ENCODE measurements around the gene URB2.
A peak's percentile ranks its signal among the peaks of the same experiment; 100 is the strongest.

URB2 gene

GRCh38 chr1:229650045-229650444, 24.0 kb downstream of the URB2 start:
- no peak for DNase-seq

GRCh38 chr1:229651546-229651945, 25.5 kb downstream of the URB2 start:
- DNase-seq: no peak

- DNase-seq: no peak
Measured at GRCh38 chr1:229653420-229653819, 27.4 kb downstream of the URB2 start.

GRCh38 chr1:229655781-229656180, 29.7 kb downstream of the URB2 start:
- DNase-seq: no peak

GRCh38 chr1:229657993-229658755, 32.1 kb downstream of the URB2 start:
- DNase-seq: no peak

- peak; percentile 60 to 67 for DNase-seq
Measured at GRCh38 chr1:229661022-229661877, 35.2 kb downstream of the URB2 start.

- DNase-seq: no peak
Measured at GRCh38 chr1:229661897-229662296, 35.9 kb downstream of the URB2 start.

- DNase-seq: peak; percentile 81 to 84
Measured at GRCh38 chr1:229664133-229664689, 38.2 kb downstream of the URB2 start.

- no peak for DNase-seq
Measured at GRCh38 chr1:229665912-229666558, 40.0 kb downstream of the URB2 start.

- DNase-seq: no peak
Measured at GRCh38 chr1:229666585-229666984, 40.5 kb downstream of the URB2 start.

GRCh38 chr1:229669333-229669732, 43.3 kb downstream of the URB2 start:
- no peak for DNase-seq

GRCh38 chr1:229671310-229671709, 45.3 kb downstream of the URB2 start:
- DNase-seq: no peak

- no peak for DNase-seq
Measured at GRCh38 chr1:229672246-229672645, 46.2 kb downstream of the URB2 start.

GRCh38 chr1:229674042-229674441, 48.0 kb downstream of the URB2 start:
- DNase-seq: peak in 1 of 2 experiments; percentile 31

GRCh38 chr1:229675396-229675795, 49.3 kb downstream of the URB2 start:
- no peak for DNase-seq

GRCh38 chr1:229685149-229685548, 59.1 kb downstream of the URB2 start:
- no peak for DNase-seq

GRCh38 chr1:229689273-229689672, 63.2 kb downstream of the URB2 start:
- no peak for DNase-seq

GRCh38 chr1:229689904-229690303, 63.9 kb downstream of the URB2 start:
- no peak for DNase-seq

GRCh38 chr1:229690662-229691061, 64.6 kb downstream of the URB2 start:
- DNase-seq: no peak

GRCh38 chr1:229691362-229691761, 65.3 kb downstream of the URB2 start:
- no peak for DNase-seq

- DNase-seq: no peak
Measured at GRCh38 chr1:229693129-229693900, 67.3 kb downstream of the URB2 start.

GRCh38 chr1:229694053-229694693, 68.1 kb downstream of the URB2 start:
- no peak for DNase-seq
